Stimulated activated naive CD8-positive, alpha-beta T cell treated with anti-CD3 and anti-CD28 coated beads, Interleukin-15, amount 100 ng/mL, for 72 hours (primary cell): Measurements from ENCODE around the gene ANKZF1.
"Not testable (repeated sequence)": the region's sequence is repeated elsewhere in the genome, so short reads cannot be mapped to it uniquely, and the experiment has no call there.

ENCODE experiments used
- ATAC-seq: fragments of 150-1000 bp; cut with Tn5 transposase; 2 replicates; pipeline ENCODE4 v1.10.0; 2021; ENCODE audit warnings: mild to moderate bottlenecking, moderate library complexity
- DNase-seq, 2 donors: peaks; one replicate each; pipeline ENCODE4 v3.0.0; 2021 to 2022
- H3K27ac Mint-ChIP-seq, 2 donors: one replicate each; pipeline ENCODE4 v1.8.0; 2022; ENCODE audit warnings: mild to moderate bottlenecking in 2 of 2, mixed read lengths in 2 of 2, moderate library complexity in 2 of 2
- H3K27me3 Mint-ChIP-seq: one replicate; pipeline ENCODE4 v1.8.0; 2022; ENCODE audit warnings: mixed read lengths
- H3K4me1 Mint-ChIP-seq: one replicate; pipeline ENCODE4 v1.8.0; 2022; ENCODE audit warnings: mild to moderate bottlenecking, mixed read lengths
- H3K4me3 Mint-ChIP-seq, 2 donors: one replicate each; pipeline ENCODE4 v1.8.0; 2022; ENCODE audit warnings: mild to moderate bottlenecking in 2 of 2, mixed read lengths in 2 of 2, moderate library complexity in 1 of 2
- H3K9me3 Mint-ChIP-seq, 2 donors: one replicate each; pipeline ENCODE4 v1.8.0; 2022; ENCODE audit warnings: mixed read lengths in 2 of 2

The ANKZF1 gene

DNA sequence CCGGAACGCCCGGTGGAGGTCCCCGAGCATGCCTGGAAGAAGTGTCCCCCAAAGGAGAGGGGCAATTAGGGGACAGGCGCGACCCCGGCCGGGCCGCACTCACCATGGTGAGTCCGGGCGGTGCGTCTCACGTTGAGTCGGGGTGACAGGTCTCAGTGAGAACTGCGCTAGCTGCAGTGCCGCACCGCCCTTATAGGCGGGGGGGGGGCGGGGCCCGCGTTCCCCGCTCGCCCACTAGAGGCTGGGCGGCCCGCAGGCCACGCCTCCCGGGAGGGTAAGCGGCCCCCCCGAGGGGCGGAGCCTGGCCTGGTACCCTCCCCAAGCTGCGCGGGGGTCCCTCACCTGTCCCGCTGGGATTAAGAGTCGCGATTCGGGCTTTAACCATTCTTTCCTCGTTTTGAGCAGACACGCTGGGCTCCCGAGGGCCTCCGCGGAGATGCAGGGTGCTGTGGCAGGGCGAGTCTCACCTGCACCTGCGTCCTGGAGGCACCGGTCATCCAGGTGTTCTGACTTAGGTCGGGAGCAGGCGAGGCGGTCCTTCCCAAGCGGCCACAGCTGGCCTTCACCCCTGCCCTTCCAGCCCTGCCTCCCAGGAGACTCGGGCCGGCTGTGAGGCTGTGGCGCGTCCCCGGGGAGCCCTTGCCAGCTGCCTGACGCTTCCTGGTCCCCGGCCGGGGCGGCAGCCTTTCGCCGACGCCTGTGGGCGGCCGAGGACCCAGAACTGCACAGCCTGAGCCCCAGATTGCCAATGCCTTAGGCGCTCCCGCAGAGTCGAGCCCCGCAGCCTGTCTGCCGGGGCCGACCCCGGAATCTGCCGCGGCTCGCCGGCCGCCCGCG, 24.4 kb downstream of the ANKZF1 start, which contains the start of gene TUBA4A:
Gene TUBA4A (minus strand): TSS at position 166 of the 837 bp plus-strand sequence. CDS start 60 bp downstream, at position 106.
- no peaks in the 10 kb centered on the region for H3K9me3 Mint-ChIP-seq
- peak; percentile 80 for ATAC-seq
- H3K27me3 Mint-ChIP-seq: no peaks in the 10 kb centered on the region
- peak within 1 kb of the TSS; percentile 71 to 84 for H3K4me3 Mint-ChIP-seq
- peak; percentile 89 to 90 for DNase-seq
- H3K4me1 Mint-ChIP-seq: peaks cover 59% of the 10 kb centered on the region
- H3K27ac Mint-ChIP-seq: peak within 1 kb of the TSS; percentile 95 to 97

DNA sequence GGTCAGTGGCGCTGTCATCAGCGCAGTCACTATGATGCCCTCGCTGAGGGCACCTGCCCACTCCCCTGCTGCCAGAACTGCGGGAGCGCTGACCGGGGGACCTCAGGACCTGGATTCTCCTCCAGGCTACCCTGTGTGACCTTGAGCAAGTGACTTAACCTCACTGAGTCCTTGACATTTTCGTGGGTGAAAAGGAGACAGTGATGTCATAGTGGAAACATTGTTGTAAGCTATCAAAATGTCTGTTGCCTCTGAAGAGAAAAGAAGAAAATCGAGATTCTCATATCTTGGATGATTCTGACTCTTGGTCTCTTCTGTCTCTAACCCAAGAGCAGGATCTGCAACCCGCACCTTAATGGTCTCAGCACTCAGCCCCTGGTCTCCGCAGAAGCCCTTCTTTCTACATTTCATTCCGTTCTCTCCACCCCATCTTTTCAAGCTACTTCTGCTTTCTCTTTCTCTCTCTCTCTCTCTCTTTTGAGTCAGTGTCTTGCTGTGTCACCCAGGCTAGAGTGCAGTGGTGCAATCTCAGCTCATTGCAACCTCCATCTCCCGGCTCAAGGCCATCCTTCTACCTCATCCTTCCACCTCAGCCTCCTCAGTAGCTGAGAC, 25.1 kb downstream of the ANKZF1 start:
- Mint-ChIP-seq H3K4me3 (peak overlapping the region; percentile 71 to 84), H3K9me3 (no peaks in the 10 kb centered on the region), H3K27me3 (no peaks in the 10 kb centered on the region), H3K27ac (peak overlapping the region; percentile 93 to 95), H3K4me1 (peaks cover 52% of the 10 kb centered on the region)
- ATAC-seq (peak; percentile 56), DNase-seq (peak in 1 of 2 donors; percentile 57)

GRCh38 chr2:219258942-219259341, 29.3 kb downstream of the ANKZF1 start:
- not testable (repeated sequence) for H3K4me3 Mint-ChIP-seq, H3K27ac Mint-ChIP-seq, H3K27me3 Mint-ChIP-seq, ATAC-seq, H3K9me3 Mint-ChIP-seq, DNase-seq
- H3K4me1 Mint-ChIP-seq: peaks cover 37% of the 10 kb centered on the region

DNA sequence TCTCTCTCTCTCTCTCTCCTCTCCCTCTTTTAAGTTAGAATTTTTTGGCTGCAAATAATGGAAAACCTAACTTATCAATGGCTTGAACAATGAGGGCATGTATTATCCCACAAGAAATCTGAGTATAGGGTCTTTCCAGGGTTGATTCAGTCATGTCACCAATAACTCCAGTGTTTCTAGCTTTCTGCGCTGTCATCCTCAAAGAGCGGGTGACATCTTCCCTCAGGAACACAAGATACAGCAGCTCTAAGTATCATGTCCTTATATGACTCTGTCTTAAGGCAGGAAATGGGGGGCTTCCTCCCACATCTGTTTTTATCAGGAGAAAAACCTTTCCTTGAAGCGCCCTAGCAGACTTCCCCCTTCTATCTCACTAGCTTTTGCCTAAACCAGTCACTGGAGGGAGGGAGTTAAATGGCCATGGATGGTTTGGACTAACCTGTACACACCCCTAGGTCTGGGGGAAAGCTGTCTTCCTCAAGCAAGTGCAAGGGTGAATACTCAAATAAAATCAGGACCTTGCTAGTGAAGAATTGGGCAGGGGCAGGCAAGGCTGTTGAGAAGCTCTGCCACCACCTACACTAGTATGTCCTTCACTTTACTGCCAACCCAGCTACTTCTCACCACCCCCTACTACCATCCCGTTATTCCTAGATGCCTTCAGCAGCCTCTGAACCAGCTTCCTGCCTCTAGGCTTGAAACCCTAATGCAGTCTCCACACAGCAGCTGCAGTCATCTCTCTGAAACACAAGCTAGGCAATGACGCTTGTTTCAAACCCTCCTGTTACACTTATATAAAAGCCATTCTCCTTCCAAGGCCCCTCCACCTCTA, 31.6 kb downstream of the ANKZF1 start:
- DNase-seq (no peak), ATAC-seq (peak; percentile 43)
- Mint-ChIP-seq H3K27me3 (no peaks in the 10 kb centered on the region), H3K27ac (peak overlapping the region in 1 of 2 donors; percentile 64), H3K4me3 (no peak overlapping the region), H3K4me1 (peaks cover 21% of the 10 kb centered on the region), H3K9me3 (no peaks in the 10 kb centered on the region)

DNA sequence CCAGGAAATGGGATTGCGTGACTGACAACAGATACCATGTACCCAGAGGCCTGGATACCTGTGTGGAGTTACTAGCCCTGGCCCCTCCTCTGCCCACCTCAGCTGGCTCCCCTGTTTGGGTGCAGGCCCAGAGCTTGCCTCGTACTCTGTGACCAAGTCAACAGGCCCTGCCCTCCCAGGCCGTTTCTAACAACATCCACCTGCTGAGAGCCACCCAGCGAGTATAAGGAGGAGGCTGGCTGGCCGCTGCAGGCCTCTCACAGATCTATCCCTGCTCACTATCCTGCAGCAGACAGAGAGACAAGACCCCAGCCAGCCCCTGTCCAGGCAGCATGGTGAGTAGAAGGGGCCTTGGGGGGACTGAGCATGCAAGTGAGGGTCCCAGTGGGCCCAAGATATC, 36.6 kb downstream of the ANKZF1 start:
- no peaks in the 10 kb centered on the region for H3K27me3 Mint-ChIP-seq
- DNase-seq (no peak), ATAC-seq (no peak)
- H3K27ac Mint-ChIP-seq: peak overlapping the region in 1 of 2 donors; percentile 22
- no peak overlapping the region for H3K4me3 Mint-ChIP-seq
- peaks cover 8% of the 10 kb centered on the region for H3K4me1 Mint-ChIP-seq
- no peaks in the 10 kb centered on the region for H3K9me3 Mint-ChIP-seq

GRCh38 chr2:219266886-219267285, 37.3 kb downstream of the ANKZF1 start:
- H3K4me1 Mint-ChIP-seq: peaks cover 2% of the 10 kb centered on the region
- no peak for ATAC-seq
- H3K9me3 Mint-ChIP-seq: no peaks in the 10 kb centered on the region
- no peak overlapping the region for H3K4me3 Mint-ChIP-seq
- H3K27me3 Mint-ChIP-seq: no peaks in the 10 kb centered on the region
- DNase-seq: no peak
- H3K27ac Mint-ChIP-seq: no peak overlapping the region

- Mint-ChIP-seq H3K27ac (peak overlapping the region in 1 of 2 donors; percentile 46), H3K9me3 (no peaks in the 10 kb centered on the region), H3K4me3 (no peak overlapping the region), H3K27me3 (no peaks in the 10 kb centered on the region), H3K4me1 (no peaks in the 10 kb centered on the region)
- ATAC-seq (no peak), DNase-seq (no peak)
Observed at GRCh38 chr2:219268294-219268693, 38.7 kb downstream of the ANKZF1 start.

DNA sequence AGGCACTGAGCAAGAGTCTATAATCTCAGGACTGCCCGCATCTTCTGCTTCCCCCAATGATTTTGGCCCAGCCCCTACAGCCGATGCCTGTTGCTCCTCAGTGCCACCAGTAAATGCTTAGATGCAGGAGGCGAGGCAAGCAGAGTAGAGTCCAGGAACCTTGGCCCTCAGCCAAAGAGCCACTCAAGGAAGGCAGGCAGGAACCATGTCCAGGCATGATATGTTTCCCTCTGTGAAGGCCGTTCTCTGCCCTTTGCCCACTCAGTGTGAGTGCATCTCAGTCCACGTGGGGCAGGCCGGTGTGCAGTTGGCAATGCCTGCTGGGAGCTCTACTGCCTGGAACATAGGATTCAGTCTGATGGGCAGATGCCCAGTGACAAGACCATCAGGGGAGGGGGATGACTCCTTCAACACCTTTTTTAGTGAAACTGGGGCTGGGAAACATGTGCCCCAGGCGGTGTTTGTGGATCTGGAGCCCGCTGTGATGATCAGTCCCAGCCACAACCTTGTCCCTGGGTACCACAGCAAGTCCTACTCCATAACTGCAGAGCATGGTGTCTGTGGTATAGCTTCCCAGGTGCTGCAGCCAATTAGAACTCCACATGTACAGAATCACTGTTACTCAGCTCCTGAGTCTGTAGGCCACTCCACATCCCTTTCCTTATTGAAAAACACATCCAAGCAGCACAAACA, 39.9 kb downstream of the ANKZF1 start:
- Mint-ChIP-seq H3K27me3 (no peaks in the 10 kb centered on the region), H3K4me1 (peaks cover 7% of the 10 kb centered on the region), H3K9me3 (no peaks in the 10 kb centered on the region), H3K27ac (no peak overlapping the region), H3K4me3 (no peak overlapping the region)
- no peak for ATAC-seq
- DNase-seq: no peak

- Mint-ChIP-seq H3K27ac (no peak overlapping the region), H3K9me3 (no peaks in the 10 kb centered on the region), H3K4me1 (peaks cover 7% of the 10 kb centered on the region), H3K27me3 (no peaks in the 10 kb centered on the region), H3K4me3 (no peak overlapping the region)
- no peak for DNase-seq
- no peak for ATAC-seq
Observed at GRCh38 chr2:219270055-219270372, 40.4 kb downstream of the ANKZF1 start.

DNA sequence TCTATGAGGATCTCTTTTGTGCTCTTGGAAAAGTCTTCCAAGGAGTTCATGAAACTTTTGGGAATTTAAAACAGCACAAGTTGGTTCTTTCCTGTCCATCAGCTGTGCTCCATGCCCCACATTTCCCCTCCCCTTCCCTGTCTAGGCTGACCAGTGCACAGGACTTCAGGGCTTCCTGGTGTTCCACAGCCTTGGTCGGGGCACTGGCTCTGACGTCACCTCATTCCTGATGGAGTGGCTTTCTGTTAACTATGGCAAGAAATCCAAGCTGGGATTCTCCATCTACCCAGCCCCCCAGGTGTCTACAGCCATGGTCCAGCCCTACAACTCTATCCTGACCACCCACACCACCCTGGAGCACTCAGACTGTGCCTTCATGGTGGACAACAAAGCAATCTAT, 41.4 kb downstream of the ANKZF1 start:
- Mint-ChIP-seq H3K4me1 (peaks cover 7% of the 10 kb centered on the region), H3K4me3 (no peak overlapping the region), H3K27me3 (no peaks in the 10 kb centered on the region), H3K27ac (no peak overlapping the region), H3K9me3 (no peaks in the 10 kb centered on the region)
- ATAC-seq: no peak
- no peak for DNase-seq

DNA sequence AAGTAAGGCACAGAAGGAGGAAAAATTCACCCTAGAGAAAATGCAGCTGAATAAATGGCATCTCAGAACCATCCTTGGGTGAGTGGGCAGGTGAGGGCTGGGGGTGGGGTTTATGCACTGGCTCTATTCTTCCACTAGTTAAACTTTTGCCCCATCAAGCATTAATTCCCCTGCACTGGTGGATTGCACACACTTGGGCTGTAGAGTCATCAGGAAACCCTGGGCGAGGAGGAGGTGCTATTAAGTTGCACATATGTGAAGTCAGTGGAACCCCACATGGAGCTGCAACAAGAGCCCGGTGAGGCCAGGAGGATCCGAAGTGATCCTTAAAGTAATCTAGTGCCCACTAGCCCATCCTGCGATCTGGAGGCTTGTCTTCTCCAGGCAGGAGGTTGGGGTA, 42.8 kb downstream of the ANKZF1 start:
- Mint-ChIP-seq H3K9me3 (no peaks in the 10 kb centered on the region), H3K4me3 (no peak overlapping the region), H3K27ac (no peak overlapping the region), H3K27me3 (no peaks in the 10 kb centered on the region), H3K4me1 (peaks cover 11% of the 10 kb centered on the region)
- DNase-seq: no peak
- no peak for ATAC-seq

DNA sequence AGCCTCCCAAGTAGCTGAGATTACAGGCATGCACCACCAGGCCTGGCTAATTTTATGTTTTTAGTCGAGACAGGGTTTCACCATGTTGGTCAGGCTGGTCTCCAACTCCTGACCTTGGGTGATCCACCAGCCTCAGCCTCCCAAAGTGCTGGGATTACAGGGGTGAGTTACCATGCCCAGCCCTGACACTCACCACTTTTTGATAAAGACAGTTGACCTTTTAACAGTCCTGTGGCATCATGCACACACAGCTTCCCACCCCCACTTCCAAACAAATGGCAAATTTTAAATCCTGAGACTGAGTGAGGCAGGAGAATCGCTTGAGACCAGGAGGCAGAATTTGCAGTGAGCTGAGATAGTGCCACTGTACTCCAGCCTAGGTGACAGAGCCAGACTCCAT, 43.4 kb downstream of the ANKZF1 start:
- H3K4me1 Mint-ChIP-seq: peaks cover 18% of the 10 kb centered on the region
- H3K9me3 Mint-ChIP-seq: no peaks in the 10 kb centered on the region
- ATAC-seq (no peak), DNase-seq (no peak)
- no peak overlapping the region for H3K27ac Mint-ChIP-seq
- H3K27me3 Mint-ChIP-seq: no peaks in the 10 kb centered on the region
- no peak overlapping the region for H3K4me3 Mint-ChIP-seq

- Mint-ChIP-seq H3K4me3 (no peak overlapping the region), H3K27me3 (no peaks in the 10 kb centered on the region), H3K9me3 (no peaks in the 10 kb centered on the region), H3K4me1 (peaks cover 27% of the 10 kb centered on the region), H3K27ac (no peak overlapping the region)
- DNase-seq (no peak), ATAC-seq (no peak)
Observed at GRCh38 chr2:219273937-219274336, 44.3 kb downstream of the ANKZF1 start.

DNA sequence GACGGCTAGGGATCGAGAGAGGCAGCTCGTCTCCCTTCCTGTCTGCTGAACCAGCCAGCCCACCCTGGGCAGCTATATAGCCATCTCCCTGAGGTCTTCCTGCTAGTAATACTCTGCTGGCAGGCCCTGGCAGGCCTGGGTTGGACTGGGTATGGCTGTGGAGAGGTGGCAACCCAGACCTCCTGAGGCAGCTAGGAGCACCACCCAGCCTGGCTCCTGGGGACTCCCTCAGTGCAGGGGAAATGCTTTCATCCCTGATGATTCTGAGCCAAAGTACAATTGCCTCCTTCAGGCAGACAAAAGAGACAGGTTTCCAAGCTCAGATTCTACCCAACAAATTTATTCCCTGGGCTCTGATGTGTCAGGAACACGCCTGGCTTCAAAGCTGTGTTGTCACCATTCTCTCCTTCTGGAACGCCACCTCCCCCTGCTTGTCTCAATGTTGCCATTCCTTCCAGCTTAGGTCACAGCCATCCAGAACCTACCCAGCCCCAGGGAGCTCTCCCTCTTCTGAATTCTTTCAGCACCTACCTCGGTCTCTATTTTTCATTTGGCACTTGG, 44.8 kb downstream of the ANKZF1 start:
- Mint-ChIP-seq H3K4me3 (no peak overlapping the region), H3K9me3 (no peaks in the 10 kb centered on the region), H3K4me1 (peaks cover 29% of the 10 kb centered on the region), H3K27ac (no peak overlapping the region), H3K27me3 (no peaks in the 10 kb centered on the region)
- ATAC-seq (no peak), DNase-seq (no peak)
